H1 (cell line): Measurements from ENCODE around the gene MGST1. TPM values are rescaled to one million over a fixed set of nuclear protein-coding genes. Genes with fewer than 3 reads are reported as not detected.

Experiments
- CTCF ChIA-PET: fragments of 300-600 bp; sonication (Branson Sonifier 250); formaldehyde crosslinking; loops from one replicate; lab custom pipeline; 2021; ENCODE audit not compliant: partially characterized antibody; lab: Charles Lee
- POLR2A ChIA-PET: fragments of 300-600 bp; sonication (Branson Sonifier 250); formaldehyde crosslinking; loops from one replicate; lab custom pipeline; 2021; ENCODE audit warnings: inconsistent platforms; ENCODE audit not compliant: partially characterized antibody; lab: Charles Lee
- DNase-seq, 2 experiments: peaks; one replicate each; pipeline versions ENCODE4 v3.0.0 to v3.0.0-alpha.2; 2010 to 2022; ENCODE audit warnings: low spot score in 2 of 2, low read depth in 1 of 2, mixed read lengths in 1 of 2
- FAIRE-seq: peaks from 2 replicates; lab custom pipeline; 2011; peaks lifted over from hg19 to GRCh38; lab: Jason Lieb, UNC
- H2AFZ ChIP-seq: 2 replicates; pipeline ENCODE4 v1.8.1; 2012; ENCODE audit warnings: low read length, inconsistent platforms
- H2AK5ac ChIP-seq: 2 replicates; pipeline ENCODE4 v1.6.1; 2013; ENCODE audit warnings: low read depth, low read length
- H2BK120ac ChIP-seq: replicated peaks from 2 replicates; pipeline ENCODE3; 2013; ENCODE audit warnings: low read depth, low read length, inconsistent platforms
- H2BK12ac ChIP-seq: 2 replicates; pipeline ENCODE4 v1.6.1; 2013; ENCODE audit warnings: low read depth, low read length
- H2BK15ac ChIP-seq: 2 replicates; pipeline ENCODE4 v1.6.1; 2013; ENCODE audit warnings: low read length
- H2BK20ac ChIP-seq: 2 replicates; pipeline ENCODE4 v1.6.1; 2013; ENCODE audit warnings: low read length
- H2BK5ac ChIP-seq: 2 replicates; pipeline ENCODE4 v1.6.1; 2013; ENCODE audit warnings: low read depth, low read length
- H3K14ac ChIP-seq: 2 replicates; pipeline ENCODE4 v1.6.1; 2013; ENCODE audit warnings: inconsistent platforms; ENCODE audit not compliant: insufficient read length
- H3K18ac ChIP-seq: 2 replicates; pipeline ENCODE4 v1.6.1; 2013; ENCODE audit warnings: low read length; ENCODE audit errors: extremely low read depth
- H3K23ac ChIP-seq: 2 replicates; pipeline ENCODE4 v1.6.1; 2013; ENCODE audit warnings: inconsistent platforms; ENCODE audit not compliant: insufficient read length
- H3K23me2 ChIP-seq: 2 replicates; pipeline ENCODE4 v1.6.1; 2013; ENCODE audit warnings: low read depth, low read length
- H3K27ac ChIP-seq: 2 replicates; pipeline ENCODE4 v1.6.1; 2011; ENCODE audit warnings: low read depth, low read length, inconsistent platforms
- H3K27me3 ChIP-seq, 4 experiments: replicated peaks in 1 of 4; 1 replicate in 1 of 4; 2 replicates in 3 of 4; pipeline versions ENCODE4 v1.6.1 to v1.8.1; 2011 to 2013; ENCODE audit warnings: low read length in 3 of 4, mild to moderate bottlenecking in 3 of 4, inconsistent platforms in 2 of 4, mixed read lengths in 2 of 4, moderate library complexity in 1 of 4; ENCODE audit not compliant: control insufficient read depth in 3 of 4, insufficient read depth in 3 of 4; ENCODE audit errors: extremely low read depth in 1 of 4
- H3K36me3 ChIP-seq, 4 experiments: 2 replicates each; pipeline versions ENCODE4 v1.6.1 to v1.8.1; 2011 to 2013; ENCODE audit warnings: mild to moderate bottlenecking in 4 of 4, low read length in 3 of 4, moderate library complexity in 2 of 4, control low read depth in 1 of 4, inconsistent platforms in 1 of 4; ENCODE audit not compliant: insufficient read depth in 4 of 4, control insufficient read depth in 2 of 4
- H3K4ac ChIP-seq: replicated peaks from 2 replicates; pipeline ENCODE3; 2013; ENCODE audit warnings: low read length, low read depth, mixed read lengths, inconsistent platforms; ENCODE audit not compliant: insufficient read length
- H3K4me1 ChIP-seq, 4 experiments: replicated peaks in 1 of 4; 1 replicate in 1 of 4; 2 replicates in 3 of 4; pipeline versions ENCODE4 v1.6.1 to v1.8.1; 2011 to 2013; ENCODE audit warnings: low read length in 3 of 4, inconsistent platforms in 2 of 4, mixed read lengths in 1 of 4; ENCODE audit not compliant: insufficient read depth in 4 of 4, control insufficient read depth in 3 of 4
- H3K4me2 ChIP-seq, 2 experiments: 2 replicates each; pipeline versions ENCODE4 v1.6.1 to v1.8.1; 2011 to 2013; ENCODE audit warnings: low read depth in 2 of 2, low read length in 2 of 2, control low read depth in 1 of 2, inconsistent platforms in 1 of 2, mild to moderate bottlenecking in 1 of 2; ENCODE audit not compliant: insufficient read depth in 1 of 2
- H3K4me3 ChIP-seq, 4 experiments: fragments of 200-600, 300-600 bp in 1 of 4; sonication (generic), shearing (Covaris generic), sonication (Bioruptor Twin) in 1 of 4; 2 replicates each; pipeline versions ENCODE4 v1.5.1 to v1.8.1; 2011 to 2016; ENCODE audit warnings: low read length in 4 of 4, low read depth in 3 of 4, control low read depth in 2 of 4, inconsistent platforms in 2 of 4, mild to moderate bottlenecking in 2 of 4, mixed read lengths in 1 of 4, moderate library complexity in 1 of 4; ENCODE audit not compliant: insufficient read depth in 2 of 4; ENCODE audit errors: extremely low read depth in 1 of 4
- H3K56ac ChIP-seq: replicated peaks from 2 replicates; pipeline ENCODE3; 2013; ENCODE audit warnings: low read depth, mild to moderate bottlenecking, mixed read lengths, low read length, inconsistent platforms; ENCODE audit not compliant: insufficient read length
- H3K79me1 ChIP-seq: 2 replicates; pipeline ENCODE4 v1.6.1; 2013; ENCODE audit warnings: low read depth, low read length, control low read depth
- H3K79me2 ChIP-seq, 2 experiments: 2 replicates each; pipeline versions ENCODE4 v1.6.1 to v1.8.1; 2012 to 2013; ENCODE audit warnings: low read length in 2 of 2, mild to moderate bottlenecking in 2 of 2, inconsistent platforms in 1 of 2; ENCODE audit not compliant: insufficient read depth in 2 of 2, control insufficient read depth in 1 of 2
- H3K9ac ChIP-seq, 4 experiments: replicated peaks in 1 of 4; 1 replicate in 1 of 4; 2 replicates in 3 of 4; pipeline versions ENCODE4 v1.6.1 to v1.8.1; 2011 to 2013; ENCODE audit warnings: low read depth in 3 of 4, low read length in 3 of 4, control low read depth in 2 of 4, mild to moderate bottlenecking in 2 of 4, moderate library complexity in 2 of 4, inconsistent platforms in 1 of 4; ENCODE audit errors: extremely low read depth in 1 of 4
- H3K9me3 ChIP-seq, 2 experiments: 2 replicates each; pipeline versions ENCODE4 v1.6.1 to v1.8.1; 2012 to 2013; ENCODE audit warnings: mild to moderate bottlenecking in 2 of 2, moderate library complexity in 2 of 2, control low read depth in 1 of 2, inconsistent platforms in 1 of 2, low read depth in 1 of 2, low read length in 1 of 2, mixed read lengths in 1 of 2; ENCODE audit not compliant: insufficient read depth in 2 of 2
- H4K20me1 ChIP-seq, 2 experiments: replicated peaks in 1 of 2; 2 replicates each; pipeline versions ENCODE3 to v1.8.1; 2011 to 2013; ENCODE audit warnings: inconsistent platforms in 2 of 2, low read length in 2 of 2, mild to moderate bottlenecking in 1 of 2; ENCODE audit not compliant: insufficient read depth in 2 of 2, control insufficient read depth in 1 of 2
- H4K5ac ChIP-seq: 2 replicates; pipeline ENCODE4 v1.6.1; 2013; ENCODE audit warnings: low read length, low read depth, mixed read lengths, inconsistent platforms; ENCODE audit not compliant: insufficient read length
- H4K8ac ChIP-seq: 2 replicates; pipeline ENCODE4 v1.8.0; 2013; ENCODE audit warnings: mild to moderate bottlenecking, moderate library complexity, low read length, inconsistent platforms; ENCODE audit not compliant: insufficient read depth; ENCODE audit errors: extremely low read depth
- H4K91ac ChIP-seq: replicated peaks from 2 replicates; pipeline ENCODE3; 2013; ENCODE audit warnings: low read length, mixed read lengths, inconsistent platforms; ENCODE audit not compliant: insufficient read length
- BACH1 ChIP-seq: IDR thresholded peaks from 2 replicates; pipeline ENCODE4 v1.6.1; 2012; ENCODE audit warnings: low read length, improper control_type of control experiment
- CBX8 ChIP-seq: fragments of 300-800, 300-1000 bp; sonication (generic); IDR thresholded peaks from 2 replicates; pipeline ENCODE4 v1.7.1; 2016; ENCODE audit warnings: low read depth, low read length, borderline replicate concordance
- CTCF ChIP-seq, 3 experiments: IDR thresholded peaks; 1 replicate in 2 of 3; 2 replicates in 1 of 3; pipeline versions ENCODE4 v1.5.1 to v1.6.1; 2011; ENCODE audit warnings: low read length in 3 of 3, mild to moderate bottlenecking in 3 of 3, inconsistent platforms in 2 of 3, low read depth in 1 of 3, moderate library complexity in 1 of 3; ENCODE audit not compliant: insufficient read depth in 1 of 3; ENCODE audit errors: control extremely low read depth in 1 of 3
- FOSL1 ChIP-seq: IDR thresholded peaks from 2 replicates; pipeline ENCODE4 v1.6.1; 2011; ENCODE audit warnings: mild to moderate bottlenecking, low read depth, low read length, moderate library complexity; ENCODE audit not compliant: insufficient read depth
- GTF2F1 ChIP-seq: IDR thresholded peaks from 2 replicates; pipeline ENCODE4 v1.6.1; 2012; ENCODE audit warnings: low read depth, low read length, improper control_type of control experiment, borderline replicate concordance
- HDAC6 ChIP-seq: IDR thresholded peaks from one replicate; pipeline ENCODE4 v1.7.1; 2012; ENCODE audit warnings: low read depth, mild to moderate bottlenecking, inconsistent platforms, low read length, moderate library complexity
- RXRA ChIP-seq: IDR thresholded peaks from 2 replicates; pipeline ENCODE4 v1.6.1; 2011; ENCODE audit warnings: low read depth, mild to moderate bottlenecking, low read length, moderate library complexity; ENCODE audit not compliant: insufficient read depth
- SIN3A ChIP-seq, 2 experiments: IDR thresholded peaks in 1 of 2; conservative IDR thresholded peaks in 1 of 2; 2 replicates each; pipeline ENCODE4 v1.6.1; 2011 to 2012; ENCODE audit warnings: low read length in 2 of 2, improper control_type of control experiment in 1 of 2, low read depth in 1 of 2, mild to moderate bottlenecking in 1 of 2
- SIX5 ChIP-seq: IDR thresholded peaks from 2 replicates; pipeline ENCODE4 v1.6.1; 2011; ENCODE audit warnings: mild to moderate bottlenecking, low read depth, low read length
- TAF1 ChIP-seq: IDR thresholded peaks from 2 replicates; pipeline ENCODE4 v1.6.1; 2011; ENCODE audit warnings: mild to moderate bottlenecking, low read depth, low read length
- TCF12 ChIP-seq: IDR thresholded peaks from 2 replicates; pipeline ENCODE4 v1.6.1; 2011; ENCODE audit warnings: low read depth, mild to moderate bottlenecking, low read length
- WGBS, 2 experiments: shearing (Covaris generic) in 1 of 2; methylation state at CpG; one replicate each; pipeline versions ENCODE4 v1.1.6 to v1.1.7; 2013 to 2015; ENCODE audit warnings: low lambda C conversion rate in 2 of 2, mixed read lengths in 2 of 2, inconsistent platforms in 1 of 2, low coverage in 1 of 2, missing lambda C conversion rate in 1 of 2; ENCODE audit not compliant: insufficient replicate concordance in 2 of 2, insufficient coverage in 1 of 2, insufficient read length in 1 of 2; ENCODE audit errors: extremely low coverage in 1 of 2, missing lambda C conversion rate in 1 of 2; 5-methylcytosine and 5-hydroxymethylcytosine counted together
- polyA plus RNA-seq, 7 experiments: library from polyadenylated mRNA; depleted of rRNA in 3 of 7; stranded (reverse) in 5 of 7; unstranded in 2 of 7; fragments of >200 nt in 5 of 7; fragments of 200-250 nt in 2 of 7; gene quantifications; 1 replicate in 5 of 7; 2 replicates in 1 of 7; 4 replicates in 1 of 7; pipeline versions ENCODE4 v1.2.1 to v1.2.3, GENCODE V29; 2011 to 2013; ENCODE audit warnings: missing spikeins in 2 of 7, mixed read lengths in 2 of 7
- total RNA-seq: library from RNA; stranded (reverse); fragmentation: NEBNext Ultra II Directional; extraction: Animal tissue kit (Norgen Biotek cat#: 25700); gene quantifications from 2 replicates; pipeline ENCODE4 v1.2.1, GENCODE V29; 2021

Gene MGST1
- total and polyA plus RNA-seq, 2 of the 8 experiments (the other 6 are each of a cell fraction or from before 2014, with no cell fraction given): 442 to 478 TPM

- H3K79me2 ChIP-seq: no peaks in the 10 kb centered on the region
- no peak overlapping the region for H3K56ac ChIP-seq
- H3K18ac ChIP-seq: no peak overlapping the region
- no peak overlapping the region for H4K91ac ChIP-seq
- no peak overlapping the region for H2BK5ac ChIP-seq
- no peak overlapping the region for H3K27ac ChIP-seq
- CTCF ChIA-PET: interaction anchor here (0.6 to 0.9 kb wide), 3 partner anchors 98 to 1360 kb away, joined by 3 to 5 read pairs (median 3); no protein-coding TSS in a partner anchor
- H3K9ac ChIP-seq: no peak overlapping the region
- no peaks in the 10 kb centered on the region; the same call in 1 of the 2 replicates for H3K23me2 ChIP-seq
- no peak overlapping the region for H2BK15ac ChIP-seq
- POLR2A ChIA-PET: no interaction called here
- H4K5ac ChIP-seq: no peak overlapping the region
- H3K14ac ChIP-seq: no peak overlapping the region
- H2BK120ac ChIP-seq: no peak overlapping the region
- WGBS, 2 experiments: 88% methylated on average over 3 of the region's 3 CpGs; no CpG with 5 or more reads in 1 of the 2 experiments
- FAIRE-seq (no peak), DNase-seq (no peak)
- no peak overlapping the region for H3K4me3 ChIP-seq
- H4K8ac ChIP-seq: no peak overlapping the region
- H4K20me1 ChIP-seq: no peaks in the 10 kb centered on the region
- H2AFZ ChIP-seq: no peak overlapping the region
- H2BK12ac ChIP-seq: no peak overlapping the region
- H3K4me1 ChIP-seq: no peaks in the 10 kb centered on the region
- H2BK20ac ChIP-seq: no peak overlapping the region
- H3K79me1 ChIP-seq: no peaks in the 10 kb centered on the region
- H3K4ac ChIP-seq: no peak overlapping the region
- no peaks in the 10 kb centered on the region for H3K9me3 ChIP-seq
- no peaks in the 10 kb centered on the region for H3K36me3 ChIP-seq
- no peaks in the 10 kb centered on the region for H3K27me3 ChIP-seq
- H3K23ac ChIP-seq: no peak overlapping the region
- H2AK5ac ChIP-seq: no peak overlapping the region
- H3K4me2 ChIP-seq: no peak overlapping the region
- TF ChIP-seq SIN3A (conservative IDR thresholded peaks at IDR 0.05 in 1 of 2, IDR thresholded peaks at IDR 0.05 in 1 of 2; ENCODE audit: low read depth in 1 of 2, low read length in 2 of 2) (no peak), TCF12 (no peak), RXRA (no peak), FOSL1 (no peak), HDAC6 (no peak), TAF1 (no peak), BACH1 (no peak), CBX8 (no peak), GTF2F1 (no peak), CTCF (IDR thresholded peaks at IDR 0.05; ENCODE audit: control extremely low read depth in 1 of 3, insufficient read depth in 1 of 3, low read depth in 1 of 3, low read length in 3 of 3) (no peak), SIX5 (no peak)
These were observed 39.5 kb upstream of the MGST1 start for GRCh38 chr12:16307856-16308475.
